IPS DF 19.7 (cell line): ENCODE results near the gene PRKRA.
"Not testable (repeated sequence)": the region's sequence is repeated elsewhere in the genome, so short reads cannot be mapped to it uniquely, and the experiment has no call there.

Experiments used
- DNase-seq: peaks from one replicate; pipeline ENCODE4 v3.0.0-alpha.2; 2013; ENCODE audit warnings: low read depth, low spot score

The PRKRA gene

GRCh38 chr2:178469219-178469849 is 18.4 kb upstream of the PRKRA start:
- no peak for DNase-seq

GRCh38 chr2:178457390-178457886 is 6.5 kb upstream of the PRKRA start:
- DNase-seq: no peak

- no peak for DNase-seq
Measured at GRCh38 chr2:178455947-178456346, 5.0 kb upstream of the PRKRA start.

GRCh38 chr2:178452870-178453269 is 1.9 kb upstream of the PRKRA start:
- DNase-seq: no peak

GRCh38 chr2:178452334-178452733 is 1.4 kb upstream of the PRKRA start:
- no peak for DNase-seq

GRCh38 chr2:178450524-178450773 is 526 bp downstream of the PRKRA start:
- DNase-seq: peak; percentile 9

GRCh38 chr2:178449700-178450523 is 1.1 kb downstream of the PRKRA start:
- DNase-seq: no peak

GRCh38 chr2:178448968-178449661 is 1.9 kb downstream of the PRKRA start:
- no peak for DNase-seq

GRCh38 chr2:178441426-178441825 is 9.5 kb downstream of the PRKRA start:
- DNase-seq: no peak

GRCh38 chr2:178436662-178437061 is 14.3 kb downstream of the PRKRA start:
- no peak for DNase-seq

GRCh38 chr2:178429336-178429735 is 21.6 kb downstream of the PRKRA start:
- no peak for DNase-seq

- no peak for DNase-seq
Measured at GRCh38 chr2:178428396-178428806, 22.6 kb downstream of the PRKRA start.

- DNase-seq: no peak
Measured at GRCh38 chr2:178427458-178427857, 23.5 kb downstream of the PRKRA start.

- DNase-seq: no peak
Measured at GRCh38 chr2:178426388-178426787, 24.6 kb downstream of the PRKRA start.

- DNase-seq: no peak
Measured at GRCh38 chr2:178425255-178425827, 25.6 kb downstream of the PRKRA start.

GRCh38 chr2:178423746-178424145 is 27.2 kb downstream of the PRKRA start:
- DNase-seq: not testable (repeated sequence)

- no peak for DNase-seq
Measured at GRCh38 chr2:178422097-178422496, 28.9 kb downstream of the PRKRA start.

GRCh38 chr2:178420463-178420999 is 30.4 kb downstream of the PRKRA start:
- DNase-seq: no peak

GRCh38 chr2:178419123-178419522 is 31.9 kb downstream of the PRKRA start:
- no peak for DNase-seq

GRCh38 chr2:178418426-178418825 is 32.5 kb downstream of the PRKRA start:
- DNase-seq: no peak

GRCh38 chr2:178417916-178418315 is 33.1 kb downstream of the PRKRA start:
- no peak for DNase-seq

- DNase-seq: no peak
Measured at GRCh38 chr2:178415979-178416378, 35.0 kb downstream of the PRKRA start.
